GM11168 (cell line): ENCODE data around the gene NPY.

Experiments
- in situ Hi-C: fragments of 300-500 bp; cut with MboI; formaldehyde crosslinking; loops from one replicate; pipeline ENCODE4 v1.12.0; 2022; ENCODE audit warnings: low sequenced_read_pairs; ENCODE audit not compliant: unreplicated experiment

NPY gene

GRCh38 chr7:24283897-24284698 is at the start of gene NPY:
NPY (plus strand) TSS chr7:24284190; CDS start chr7:24285241, 1,051 bp downstream.
- in situ Hi-C loops = no loop called here

- in situ Hi-C loops = no loop called here
Observed at GRCh38 chr7:24239260-24239659, 44.7 kb upstream of the NPY start.

GRCh38 chr7:24241206-24241605 is 42.8 kb upstream of the NPY start:
- in situ Hi-C loops = no loop called here

GRCh38 chr7:24244554-24244953 is 39.4 kb upstream of the NPY start:
- in situ Hi-C loops = no loop called here

- in situ Hi-C loops = no loop called here
Observed at GRCh38 chr7:24245362-24245761, 38.6 kb upstream of the NPY start.

GRCh38 chr7:24249266-24249665 is 34.7 kb upstream of the NPY start:
- in situ Hi-C loops = no loop called here

- in situ Hi-C loops = loop anchor here (10.0 kb wide), 1 partner anchor 547 kb away; no protein-coding TSS in a partner anchor
Observed at GRCh38 chr7:24251568-24251967, 32.4 kb upstream of the NPY start.

GRCh38 chr7:24255139-24255538 is 28.9 kb upstream of the NPY start:
- in situ Hi-C loops = loop anchor here (10.0 kb wide), 1 partner anchor 550 kb away; no protein-coding TSS in a partner anchor

GRCh38 chr7:24258324-24258723 is 25.7 kb upstream of the NPY start:
- in situ Hi-C loops = loop anchor here (10.0 kb wide), 1 partner anchor 554 kb away; no protein-coding TSS in a partner anchor

- in situ Hi-C loops = no loop called here
Observed at GRCh38 chr7:24271938-24272337, 12.1 kb upstream of the NPY start.

- in situ Hi-C loops = no loop called here
Observed at GRCh38 chr7:24279512-24279911, 4.5 kb upstream of the NPY start.

GRCh38 chr7:24283554-24283896 is 465 bp upstream of the NPY start:
- in situ Hi-C loops = no loop called here

GRCh38 chr7:24284699-24285506 is 913 bp downstream of the NPY start:
- in situ Hi-C loops = no loop called here

- in situ Hi-C loops = loop anchor here (10.0 kb wide), 1 partner anchor 375 kb away; no protein-coding TSS in a partner anchor
Observed at GRCh38 chr7:24290004-24290641, 6.1 kb downstream of the NPY start.

GRCh38 chr7:24291271-24291670 is 7.3 kb downstream of the NPY start:
- in situ Hi-C loops = loop anchor here (10.0 kb wide), 1 partner anchor 374 kb away; no protein-coding TSS in a partner anchor

- in situ Hi-C loops = loop anchor here (10.0 kb wide), 1 partner anchor 367 kb away; no protein-coding TSS in a partner anchor
Observed at GRCh38 chr7:24297362-24297761, 13.4 kb downstream of the NPY start.

- in situ Hi-C loops = loop anchor here (10.0 kb wide), 1 partner anchor 366 kb away; no protein-coding TSS in a partner anchor
Observed at GRCh38 chr7:24298696-24299095, 14.7 kb downstream of the NPY start.

GRCh38 chr7:24299192-24299591 is 15.2 kb downstream of the NPY start:
- in situ Hi-C loops = loop anchor here (10.0 kb wide), 1 partner anchor 366 kb away; no protein-coding TSS in a partner anchor

- in situ Hi-C loops = no loop called here
Observed at GRCh38 chr7:24301703-24302102, 17.7 kb downstream of the NPY start.

- in situ Hi-C loops = no loop called here
Observed at GRCh38 chr7:24304494-24305095, 20.6 kb downstream of the NPY start.
